Bronchial smooth muscle cell (primary cell): ENCODE results near the gene COL25A1. TPM values are rescaled to one million over a fixed set of nuclear protein-coding genes. Genes with fewer than 3 reads are reported as not detected.

Source experiments
- total RNA-seq: library from RNA; depleted of rRNA; stranded (reverse); fragments of >200 nt; gene quantifications from 2 replicates; pipeline ENCODE4 v1.2.1, GENCODE V29; 2014

COL25A1 gene
- 0.16 and 0.34 TPM in 2 replicates for total RNA-seq

DNA sequence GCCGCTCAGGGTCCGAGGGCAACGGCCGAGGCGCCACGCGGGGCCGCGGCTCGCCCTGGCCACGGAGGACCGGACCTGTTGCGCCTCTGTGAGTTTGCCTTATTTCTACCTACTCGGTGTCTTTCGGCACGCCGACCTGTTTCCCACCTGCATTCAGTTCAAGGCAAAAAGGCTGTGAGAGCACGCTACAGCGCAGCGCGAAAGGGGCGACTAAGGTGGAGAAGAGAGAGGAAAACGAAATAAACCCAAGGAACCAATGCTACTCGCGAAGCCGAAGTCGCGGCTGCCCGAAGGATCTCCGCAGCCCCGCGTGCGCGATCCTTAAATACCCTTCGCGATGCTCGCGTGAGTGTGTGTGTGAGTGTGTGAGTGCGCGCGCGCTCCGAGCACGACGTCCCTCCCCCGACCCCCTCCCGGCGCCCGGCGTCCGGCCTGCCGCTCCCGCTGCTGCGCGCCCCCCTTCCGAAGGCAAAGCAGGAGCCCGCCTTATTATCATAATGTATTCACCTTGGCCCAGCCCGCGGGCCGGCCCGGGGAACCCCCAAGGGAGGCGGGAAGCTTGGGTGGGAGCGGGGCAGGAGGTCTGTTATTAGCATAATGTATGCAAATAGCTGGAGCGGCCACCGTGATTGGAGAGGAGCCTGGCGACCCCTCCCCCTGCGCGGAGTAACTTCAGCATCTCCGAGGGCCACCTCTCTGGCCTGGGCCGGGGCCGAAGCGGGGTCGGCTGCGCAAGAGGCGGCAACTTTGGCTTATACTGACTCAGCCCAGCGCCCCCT is at the start of gene COL25A1:
Gene COL25A1 (minus strand): TSS at position 298 of the 779 bp plus-strand sequence.

DNA sequence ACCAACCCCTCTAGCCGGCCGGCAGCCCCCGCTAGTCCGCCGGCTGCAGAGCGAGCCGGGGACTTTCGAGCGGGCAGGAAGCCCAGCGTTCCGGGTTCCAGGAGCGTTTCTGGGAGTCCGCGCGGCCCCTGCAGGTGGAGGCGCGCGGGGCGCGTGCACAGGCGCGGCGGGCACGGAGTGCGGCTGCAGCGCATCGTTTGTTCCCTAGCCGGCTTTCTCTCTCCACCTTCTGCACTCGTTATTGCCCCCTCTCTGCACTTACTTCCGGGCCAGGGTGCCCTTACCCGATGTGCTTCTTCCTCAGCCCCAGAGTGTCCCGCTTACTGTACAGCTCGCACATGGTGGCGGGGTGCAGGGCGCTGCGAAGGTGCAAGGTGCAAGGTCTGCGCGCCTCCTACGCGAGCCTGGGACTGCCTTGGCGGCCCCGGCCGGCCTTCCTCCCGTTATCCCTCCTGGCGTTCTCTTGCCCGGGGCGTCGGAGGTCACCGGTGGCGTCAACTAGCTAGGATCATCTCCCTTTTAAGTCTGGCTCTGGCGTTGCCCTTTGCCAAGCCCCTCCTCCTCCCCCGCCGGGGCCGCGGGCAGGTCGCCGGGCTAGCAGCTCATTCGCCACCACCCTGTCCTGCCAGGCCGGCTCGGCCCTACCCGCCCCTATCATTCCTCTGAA is 539.8 kb downstream of the COL25A1 start, which contains the start of gene ETNPPL:
Gene ETNPPL (minus strand): TSS at position 495 of the 667 bp plus-strand sequence. CDS start 155 bp downstream, at position 340.

Other genes with a start within 250 kb of the COL25A1 start
- gene SEC24B, start 131.2 kb upstream of the COL25A1 start, total RNA-seq: 8.2 and 9.1 TPM in 2 replicates